ENCODE results near the gene ZMYND8.
"Not testable (repeated sequence)": the region's sequence is repeated elsewhere in the genome, so short reads cannot be mapped to it uniquely, and the experiment has no call there.

Gene ZMYND8

GRCh38 chr20:47284373-47284772 lies 72.1 kb downstream of the ZMYND8 start:
- no peak for DNase-seq

DNA sequence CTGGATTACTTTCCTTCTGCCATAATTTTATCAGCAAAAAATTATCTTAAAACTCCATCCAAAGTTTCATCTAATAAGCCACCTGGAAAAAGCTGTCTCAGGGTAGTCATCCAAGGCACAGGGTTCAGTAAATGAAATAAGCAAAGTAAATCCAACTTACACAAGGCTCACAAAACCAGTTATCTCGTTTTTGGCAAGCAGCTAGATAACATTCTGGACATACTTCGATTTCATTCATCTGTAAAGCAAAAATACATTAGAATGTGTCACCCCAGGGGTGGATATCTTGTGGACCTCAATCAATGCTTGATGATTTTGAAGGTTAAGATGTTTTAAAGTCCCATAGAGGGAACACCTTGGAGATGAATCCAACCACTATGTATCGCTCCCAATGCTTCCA lies 73.1 kb downstream of the ZMYND8 start:
- DNase-seq: no peak

- DNase-seq: no peak
Observed at GRCh38 chr20:47282864-47283263, 73.6 kb downstream of the ZMYND8 start.

DNA sequence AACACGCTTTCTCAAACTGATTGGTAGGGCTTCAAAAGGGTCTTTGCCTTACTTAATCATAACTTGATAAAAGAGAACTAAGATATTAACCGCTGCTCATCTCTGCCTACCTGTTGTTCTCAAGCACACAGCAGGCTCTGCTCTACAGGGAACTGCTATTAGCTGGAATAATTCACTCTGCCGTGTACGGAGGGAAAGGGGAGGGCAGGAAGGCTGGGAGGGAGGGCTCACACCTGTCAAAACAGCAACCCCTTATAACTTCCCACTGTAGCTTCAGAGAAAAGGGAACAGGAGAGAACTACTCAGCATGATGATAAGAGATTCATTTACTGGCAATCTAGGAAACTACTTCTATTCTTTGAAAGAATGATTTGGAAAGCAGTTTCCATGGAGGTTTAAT lies 75.1 kb downstream of the ZMYND8 start:
- DNase-seq: no peak

GRCh38 chr20:47280668-47281067 lies 75.8 kb downstream of the ZMYND8 start:
- no peak for DNase-seq

- no peak for DNase-seq
Observed at GRCh38 chr20:47280228-47280627, 76.3 kb downstream of the ZMYND8 start.

GRCh38 chr20:47278907-47279348 lies 77.6 kb downstream of the ZMYND8 start:
- no peak for DNase-seq

GRCh38 chr20:47277535-47277872 lies 79.0 kb downstream of the ZMYND8 start:
- DNase-seq: not testable (repeated sequence)

GRCh38 chr20:47276851-47277534 lies 79.5 kb downstream of the ZMYND8 start:
- no peak for DNase-seq

GRCh38 chr20:47276251-47276650 lies 80.2 kb downstream of the ZMYND8 start:
- no peak for DNase-seq

GRCh38 chr20:47275548-47275947 lies 81.0 kb downstream of the ZMYND8 start:
- no peak for DNase-seq

DNA sequence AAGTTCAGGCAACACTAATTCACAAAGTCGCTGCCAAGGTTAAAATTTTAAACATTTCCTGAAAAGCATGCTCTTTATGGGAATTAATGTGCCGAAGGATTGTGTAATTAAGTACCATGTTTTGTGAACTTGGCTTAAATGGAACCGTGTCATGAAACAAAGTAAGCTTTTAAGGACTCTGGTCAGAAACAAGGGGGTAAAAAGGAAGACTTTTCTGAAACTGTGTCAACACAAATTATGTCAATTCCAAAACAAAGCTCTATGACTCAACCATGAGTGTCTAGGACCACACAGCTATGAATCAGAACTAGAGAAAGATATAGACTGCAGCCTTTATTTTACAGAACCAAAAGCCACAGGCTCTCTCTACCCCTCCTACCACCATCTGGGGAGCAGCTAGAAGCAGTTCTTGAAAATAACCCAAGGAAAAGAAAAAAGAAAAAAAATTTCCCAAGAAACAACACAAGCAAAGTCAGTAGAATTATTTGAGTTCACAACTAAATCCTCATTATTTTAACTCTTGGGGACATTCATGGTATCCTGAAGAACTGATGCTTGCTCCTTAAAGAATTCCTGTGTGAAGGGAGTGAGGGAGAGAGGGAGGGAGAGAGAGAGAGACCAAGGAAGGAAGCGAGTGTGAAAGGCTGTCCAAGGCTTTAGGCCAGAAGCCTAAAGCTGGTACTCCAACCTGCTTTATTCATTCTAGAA lies 81.9 kb downstream of the ZMYND8 start:
- DNase-seq: no peak

DNA sequence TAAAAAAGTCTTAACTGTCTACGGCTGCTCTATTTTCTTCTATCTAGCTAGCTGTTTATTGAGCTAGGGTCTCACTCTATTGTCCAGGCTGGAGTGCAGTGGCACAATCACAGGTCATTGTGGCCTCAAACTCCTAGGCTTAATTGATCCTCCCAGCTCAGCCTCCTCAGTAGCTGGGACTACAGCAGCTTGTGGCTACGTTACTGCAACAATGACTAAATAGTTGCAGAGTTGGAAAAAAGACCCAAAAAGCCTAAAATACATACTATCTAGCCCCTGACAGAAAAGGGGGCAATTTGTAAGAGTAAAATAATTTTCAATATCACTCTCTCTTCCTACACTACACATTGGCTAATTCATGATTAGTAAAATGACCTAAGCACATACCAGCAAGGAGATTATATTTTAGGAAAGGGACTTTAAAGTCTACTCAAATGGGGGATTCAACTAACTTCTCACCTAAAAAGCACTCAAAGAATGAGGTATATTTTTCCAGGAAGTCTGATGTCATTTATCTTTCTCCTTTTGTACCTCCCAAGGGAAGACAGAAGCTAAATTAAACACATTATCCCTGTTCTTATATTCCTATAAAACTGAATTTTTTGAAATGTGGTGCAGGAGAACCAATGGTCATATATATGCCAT lies 82.8 kb downstream of the ZMYND8 start:
- no peak for DNase-seq

DNA sequence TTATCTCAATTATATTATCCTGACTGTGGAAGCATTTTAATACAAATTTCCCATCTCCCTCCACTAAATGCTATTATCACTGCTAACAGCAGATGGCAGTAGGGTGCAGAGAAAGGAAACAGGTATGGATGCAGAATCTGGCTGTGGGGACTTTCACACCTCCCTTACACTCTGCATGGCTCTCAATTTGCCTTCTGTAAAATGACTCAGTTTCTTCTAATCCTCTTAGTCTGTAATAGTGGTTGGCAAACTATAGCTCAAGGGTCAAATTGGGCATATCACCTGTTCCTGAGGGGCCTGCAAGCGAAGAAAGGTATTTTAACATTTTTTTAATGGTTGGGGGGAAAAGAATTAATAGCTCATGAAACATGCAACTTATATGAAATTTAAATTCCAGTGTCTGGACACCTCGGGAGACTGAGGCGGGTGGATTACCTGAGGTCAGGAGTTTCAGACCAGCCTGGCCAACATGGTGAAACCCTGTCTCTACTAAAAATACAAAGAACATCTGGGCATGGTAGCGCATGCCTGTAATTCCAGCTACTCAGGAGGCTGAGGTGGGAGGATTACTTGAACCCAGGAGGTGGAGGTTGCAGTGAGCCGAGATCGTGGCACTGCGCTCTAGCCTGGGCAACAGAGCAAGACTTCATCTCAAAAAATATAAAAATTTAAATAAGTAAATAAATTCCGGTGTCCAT lies 83.5 kb downstream of the ZMYND8 start:
- peak; percentile 47 for DNase-seq

GRCh38 chr20:47271046-47271615 lies 85.4 kb downstream of the ZMYND8 start:
- DNase-seq: no peak

GRCh38 chr20:47269309-47270165 lies 87.0 kb downstream of the ZMYND8 start:
- DNase-seq: no peak

- no peak for DNase-seq
Observed at GRCh38 chr20:47267621-47268020, 88.9 kb downstream of the ZMYND8 start.

- DNase-seq: peak; percentile 19
Observed at GRCh38 chr20:47266847-47267515, 89.5 kb downstream of the ZMYND8 start.

DNA sequence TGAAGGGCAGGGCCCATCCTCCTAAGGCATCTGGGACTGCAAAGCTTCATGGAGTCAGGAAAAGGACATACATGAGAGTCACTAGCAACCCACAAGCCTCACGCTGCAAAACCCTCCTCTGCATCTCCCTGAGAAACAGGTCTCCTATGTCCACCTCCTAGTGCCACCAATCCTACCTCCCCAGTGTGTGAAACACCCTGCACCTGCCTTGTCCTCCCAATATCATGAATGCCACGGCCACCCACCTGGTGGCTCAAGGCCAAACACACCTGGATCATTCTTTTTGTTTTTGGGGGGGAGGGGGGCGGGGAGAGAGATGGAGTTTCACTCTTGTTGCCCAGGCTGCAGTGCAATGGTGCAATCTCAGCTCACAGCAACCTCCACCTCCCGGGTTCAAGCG lies 90.5 kb downstream of the ZMYND8 start:
- DNase-seq: peak; percentile 80

DNA sequence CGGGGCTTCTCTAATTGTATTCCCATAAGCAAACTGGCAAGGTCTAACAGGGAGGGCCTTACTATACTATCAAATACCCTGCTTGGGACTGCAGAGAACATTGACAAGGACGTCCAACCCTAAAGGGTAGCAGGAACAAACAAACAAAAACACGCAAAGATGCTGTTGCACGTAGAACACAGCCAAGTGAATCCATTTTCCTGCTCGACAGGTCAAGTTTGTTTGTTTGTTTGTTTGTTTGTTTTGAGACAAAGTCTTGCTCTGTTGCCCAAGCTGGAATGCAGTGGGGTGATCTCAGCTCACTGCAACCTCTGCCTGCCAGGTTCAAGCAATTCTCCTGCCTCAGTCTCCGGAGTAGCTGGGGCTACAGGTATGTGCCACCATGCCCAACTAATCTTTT lies 91.3 kb downstream of the ZMYND8 start:
- DNase-seq: no peak

- not testable (repeated sequence) for DNase-seq
Observed at GRCh38 chr20:47264137-47264769, 92.2 kb downstream of the ZMYND8 start.

All from NCI-H774 (cell line).